Measurements from ENCODE around the gene RPLP1.

RPLP1 gene

DNA sequence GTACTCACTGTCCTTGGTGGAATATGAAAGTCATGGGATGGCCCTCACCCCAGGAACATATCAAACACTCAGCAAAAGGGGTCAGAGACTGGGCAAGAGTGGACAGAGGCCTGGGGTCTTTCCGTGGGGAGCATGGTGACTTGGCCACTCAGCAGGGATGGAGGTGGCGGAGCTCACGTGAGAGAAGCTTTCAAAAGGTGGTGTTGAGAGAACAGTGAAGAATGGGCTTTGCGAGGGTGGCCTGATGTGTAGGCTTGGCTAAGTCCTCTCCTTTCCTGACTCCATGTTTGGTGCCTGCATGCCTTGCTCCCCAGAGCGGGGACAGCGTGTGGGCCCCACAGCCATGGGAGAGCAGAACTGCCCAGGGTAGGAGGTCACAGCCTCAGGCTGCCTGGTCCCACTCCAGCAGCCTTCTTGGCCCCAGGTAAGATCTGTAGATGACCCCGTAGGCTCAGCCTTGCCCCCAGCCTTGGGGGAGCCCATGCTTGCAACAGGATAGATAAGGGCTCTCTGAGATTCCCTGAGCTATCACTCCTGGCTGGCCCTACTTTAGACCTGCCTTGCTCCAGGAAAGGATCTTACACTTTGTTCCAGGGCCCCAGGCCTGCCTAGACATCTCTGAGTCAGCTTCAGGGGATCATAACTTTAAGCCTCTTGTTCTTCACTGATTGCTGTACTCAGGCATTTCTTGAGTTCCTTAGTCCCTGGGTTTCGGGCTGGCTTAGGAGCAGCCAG lies 17.0 kb downstream of the RPLP1 start:
- peak; percentile 46 for DNase-seq (ENCODE audit: low read depth)

DNA sequence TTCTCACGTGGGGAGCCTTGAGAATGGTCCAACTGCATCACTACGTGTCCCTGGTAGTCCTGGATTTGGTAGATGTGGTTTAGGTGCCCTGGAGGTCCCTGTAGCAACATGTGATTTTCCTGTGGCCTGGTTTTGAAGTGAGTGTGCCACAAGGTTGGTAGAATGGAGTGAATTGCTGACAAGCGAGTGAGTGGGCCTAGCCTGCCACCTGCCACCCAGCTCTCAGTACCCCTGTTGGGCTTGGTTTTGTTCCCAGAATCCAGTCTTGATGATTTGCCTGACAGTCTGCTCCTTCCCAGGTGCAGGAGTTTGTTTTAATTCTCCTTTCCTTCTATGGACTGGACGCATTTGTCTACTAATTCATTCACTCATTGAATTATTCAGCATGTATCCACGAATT lies 19.4 kb downstream of the RPLP1 start:
- no peak for DNase-seq (ENCODE audit: low read depth)

DNA sequence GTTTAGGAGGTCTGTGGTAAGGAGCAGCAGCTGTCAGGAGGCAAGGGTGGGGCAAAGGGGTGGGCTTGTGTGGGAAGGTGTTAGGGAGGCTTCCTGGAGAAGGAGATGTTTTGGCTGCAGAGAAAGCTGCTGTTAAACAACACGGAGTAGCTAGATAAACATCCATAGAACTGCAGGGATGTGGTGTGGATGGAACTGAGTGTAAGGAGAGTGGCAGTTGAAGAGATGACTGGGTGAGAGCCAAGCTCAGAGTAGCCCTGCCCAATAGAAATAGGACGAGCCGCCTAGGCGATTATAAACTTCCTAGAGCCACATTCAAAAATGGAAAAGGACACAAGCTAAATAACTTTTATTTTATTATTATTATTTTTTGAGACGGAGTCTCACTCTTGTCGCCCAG lies 19.9 kb downstream of the RPLP1 start:
- DNase-seq (ENCODE audit: low read depth), result no peak

DNA sequence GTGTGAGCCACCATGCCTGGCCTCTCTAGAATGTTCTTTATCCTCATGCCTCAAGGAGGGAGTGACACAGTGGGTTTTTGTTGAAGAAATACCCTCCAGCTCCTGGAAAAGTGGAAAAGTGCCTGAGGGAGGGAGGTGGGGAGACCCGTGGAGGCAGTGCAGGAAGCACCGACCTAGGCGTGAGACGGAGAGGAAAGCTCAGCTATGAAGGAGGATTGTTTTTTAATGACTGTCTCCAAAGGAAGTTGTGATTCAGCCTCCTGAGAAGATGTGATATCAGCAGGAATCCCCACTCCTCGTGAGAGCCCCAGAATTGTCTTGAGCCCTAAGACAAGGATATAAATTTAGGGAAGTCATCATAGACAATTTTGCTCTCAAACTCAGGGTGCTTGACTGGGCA lies 21.7 kb downstream of the RPLP1 start:
- peak; percentile 84 for DNase-seq (ENCODE audit: low read depth)

DNA sequence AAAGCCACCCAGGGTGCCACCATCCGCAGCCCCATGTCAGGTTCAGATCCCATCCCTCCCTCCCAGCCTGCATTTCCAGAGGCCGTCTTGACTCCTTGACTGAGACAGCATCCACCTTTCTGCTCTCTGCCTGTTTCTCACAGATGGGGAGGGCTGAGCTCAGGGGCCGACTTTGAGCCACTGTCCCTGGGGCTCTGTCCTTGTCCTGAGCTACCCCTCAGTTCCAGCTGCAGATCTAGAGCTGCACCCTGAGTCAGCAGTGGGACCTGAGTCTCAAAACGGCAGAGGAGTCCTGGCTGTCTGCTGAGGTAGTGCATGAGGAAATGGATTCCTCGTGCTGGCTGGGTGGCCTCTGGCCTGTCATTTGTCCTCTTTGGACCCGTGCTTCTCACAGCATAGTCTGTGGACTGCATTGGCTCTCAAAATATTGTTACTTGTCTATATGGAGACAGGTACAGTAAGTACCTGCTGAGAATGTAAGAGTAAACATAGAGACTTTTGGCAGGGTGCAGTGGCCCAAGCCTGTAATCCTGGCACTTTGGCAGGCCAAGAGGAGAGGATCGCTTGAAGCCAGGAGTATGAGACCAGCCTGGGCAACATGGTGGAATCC lies 22.3 kb downstream of the RPLP1 start:
- DNase-seq (ENCODE audit: low read depth), result peak; percentile 40

DNA sequence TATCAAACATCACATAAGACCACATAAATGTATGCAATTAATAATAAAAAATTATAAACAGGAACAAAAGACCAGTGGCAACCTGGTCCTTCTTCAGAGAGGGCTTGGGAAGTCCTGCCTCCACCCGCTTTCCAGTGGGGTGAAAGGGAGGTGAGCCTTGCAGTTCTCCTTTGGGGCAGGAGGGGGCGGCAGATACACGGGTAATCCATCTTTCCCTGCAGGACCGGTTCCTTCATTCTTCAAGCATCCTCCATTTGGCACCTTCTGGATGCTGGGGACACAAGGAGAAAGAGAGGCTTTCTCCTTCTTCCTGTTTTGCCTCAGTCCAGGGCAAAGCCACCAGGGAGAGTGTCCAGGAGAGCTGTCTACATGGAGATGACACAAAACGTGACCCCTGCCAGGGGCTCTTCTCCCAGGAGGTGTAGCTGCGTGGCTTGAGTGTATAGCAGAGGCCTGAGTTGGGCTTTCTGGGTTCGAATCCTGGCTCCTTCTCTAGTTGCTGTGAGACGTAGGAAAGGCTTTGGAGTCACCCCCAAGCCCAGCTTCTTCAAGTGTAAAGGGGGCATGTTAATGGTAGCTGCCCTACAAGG lies 23.2 kb downstream of the RPLP1 start:
- peak; percentile 79 for DNase-seq (ENCODE audit: low read depth)

DNA sequence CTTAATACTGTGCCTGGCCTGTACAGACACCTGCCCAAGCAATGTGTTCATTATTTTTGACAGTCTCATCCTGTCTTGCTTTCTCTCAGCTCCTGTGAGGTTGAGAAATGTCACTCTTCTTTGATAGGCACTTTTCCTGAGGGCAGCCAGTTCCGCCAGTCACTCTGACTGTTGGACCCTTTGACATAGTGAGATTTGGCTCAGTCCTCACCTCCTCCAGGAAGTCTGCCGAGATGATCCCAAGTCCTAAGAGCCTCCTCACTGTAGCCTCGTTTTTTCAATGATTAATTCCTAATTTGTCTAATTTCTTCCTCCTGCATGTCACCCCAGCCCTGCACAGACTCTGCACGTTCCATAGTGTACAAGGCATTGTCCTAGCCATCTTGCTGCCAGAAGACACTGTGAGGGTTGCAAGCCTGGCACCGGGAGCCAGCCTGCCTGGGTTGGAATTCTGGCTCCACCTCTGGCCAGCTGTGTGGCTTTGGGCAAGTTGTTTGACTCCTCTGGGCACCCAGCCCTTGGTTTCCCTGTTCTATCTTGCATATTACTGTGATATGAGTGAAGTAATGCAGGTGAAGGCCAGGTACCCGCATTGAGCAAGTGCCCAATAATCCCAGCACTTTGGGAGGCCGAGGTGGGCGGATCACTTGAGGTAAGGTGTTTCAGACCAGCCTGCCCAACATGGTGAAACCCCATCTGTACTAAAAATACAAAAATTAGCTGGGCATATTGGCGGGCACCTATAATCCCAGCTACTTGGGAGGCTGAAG lies 24.3 kb downstream of the RPLP1 start:
- DNase-seq (ENCODE audit: low read depth), result no peak

DNA sequence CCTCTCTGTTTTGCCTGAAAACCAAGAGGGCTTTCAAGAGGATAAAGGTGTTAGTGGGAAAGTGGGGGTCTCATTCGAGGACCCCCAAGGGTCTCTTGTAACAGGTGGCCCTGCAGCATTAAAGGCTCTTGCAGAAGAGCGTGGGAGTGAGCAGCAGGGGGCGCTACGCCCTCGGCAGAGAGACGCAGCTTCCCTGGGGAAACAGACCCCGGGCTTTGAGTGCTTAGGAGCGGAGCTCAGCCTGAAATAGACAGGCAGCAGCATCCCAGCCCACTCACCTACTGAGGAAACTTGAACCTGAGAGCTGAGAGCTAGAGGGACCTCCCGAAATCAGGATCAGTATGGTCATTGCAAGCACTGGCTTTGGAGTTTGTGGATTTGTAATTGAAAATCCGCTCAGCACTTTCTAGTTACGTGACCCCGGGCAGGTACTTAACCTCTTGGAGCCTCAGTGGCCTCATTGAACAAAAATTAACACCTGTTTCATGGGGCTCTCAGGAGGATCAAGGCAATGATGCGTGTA lies 25.7 kb downstream of the RPLP1 start:
- DNase-seq (ENCODE audit: low read depth), result peak; percentile 39

DNA sequence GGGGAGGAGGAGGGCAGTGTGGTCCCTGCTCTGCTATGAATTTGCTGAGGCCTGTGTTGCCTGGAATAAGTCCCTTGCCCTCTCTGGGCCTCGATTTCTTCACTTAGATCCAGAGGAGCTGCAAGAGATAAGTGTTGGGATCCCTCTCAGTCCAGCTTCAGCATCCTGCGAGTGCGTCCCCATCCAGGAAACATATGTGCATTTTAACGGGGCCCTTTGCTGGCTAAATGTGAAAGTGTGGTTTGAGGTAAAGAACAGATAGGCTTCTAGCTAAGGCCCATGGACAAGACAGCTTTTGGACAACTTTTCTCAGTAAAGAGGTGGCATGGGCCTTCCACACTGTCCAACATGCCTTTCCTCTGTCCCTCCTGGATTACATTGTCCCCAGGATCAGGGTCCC lies 26.5 kb downstream of the RPLP1 start:
- DNase-seq (ENCODE audit: low read depth), result no peak

DNA sequence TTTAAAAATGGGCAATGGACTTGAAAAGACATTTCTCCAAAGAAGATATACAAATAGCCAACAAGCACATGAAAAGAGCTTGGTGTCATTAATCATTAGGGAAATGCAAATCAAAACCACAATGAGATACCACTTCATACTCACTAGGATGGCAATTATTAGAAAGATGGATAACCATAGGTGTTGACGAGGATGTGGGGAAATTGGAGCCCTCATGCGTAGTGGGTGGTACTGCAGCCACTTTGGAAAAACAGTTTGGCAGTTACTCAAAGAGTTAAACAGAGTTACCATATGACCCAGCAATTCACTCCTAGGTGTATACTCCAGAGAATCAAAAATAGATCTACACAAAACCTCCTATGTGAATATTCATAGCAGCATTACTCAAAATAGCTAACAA lies 27.4 kb downstream of the RPLP1 start:
- no peak for DNase-seq (ENCODE audit: low read depth)

DNA sequence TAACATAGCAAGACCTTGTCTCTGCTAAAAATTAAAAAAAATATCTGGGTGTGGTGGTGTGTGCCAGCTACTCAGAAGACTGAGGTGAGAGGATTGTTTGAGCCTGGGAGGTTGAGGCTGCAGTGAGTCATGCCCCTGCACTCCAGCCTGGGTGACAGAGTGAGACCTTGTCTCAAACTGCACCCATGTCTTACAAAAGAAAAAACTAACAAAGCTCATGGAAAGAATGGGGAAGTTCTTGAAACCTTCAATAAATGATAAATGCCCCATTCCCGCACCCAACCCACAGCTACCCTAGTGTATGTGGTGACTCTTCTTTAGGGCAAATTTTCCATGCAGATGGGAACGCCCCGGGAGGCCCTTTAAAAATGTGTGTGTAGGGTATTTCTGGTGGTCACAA lies 28.3 kb downstream of the RPLP1 start:
- DNase-seq (ENCODE audit: low read depth), result no peak

DNA sequence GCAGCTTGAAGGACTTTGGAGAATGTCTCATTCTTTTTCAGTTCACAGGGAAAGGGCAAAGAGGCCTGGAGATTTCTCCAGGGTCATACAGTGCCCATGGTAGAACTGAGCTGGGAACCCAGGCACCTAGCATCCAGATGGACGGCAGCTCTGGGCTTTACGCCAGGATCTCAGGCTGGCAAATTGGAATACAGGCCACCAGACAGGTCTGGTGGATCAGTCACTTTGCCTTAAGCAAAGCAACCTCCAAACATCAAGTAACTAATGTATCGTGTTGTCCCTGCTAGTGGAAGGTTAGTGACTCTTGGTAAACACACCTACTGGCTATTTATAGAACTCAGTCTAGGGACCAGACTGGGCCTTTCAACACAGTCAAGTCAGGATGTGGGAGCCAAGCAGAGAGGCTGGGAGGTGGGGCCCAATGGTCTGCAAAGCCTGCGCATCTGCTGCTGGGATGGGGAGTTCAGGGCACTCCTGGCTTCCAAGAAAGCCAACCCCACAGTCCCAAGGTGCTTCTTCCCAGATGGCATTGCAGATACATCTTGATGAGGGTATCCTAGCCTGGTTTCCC lies 30.2 kb downstream of the RPLP1 start:
- no peak for DNase-seq (ENCODE audit: low read depth)

DNA sequence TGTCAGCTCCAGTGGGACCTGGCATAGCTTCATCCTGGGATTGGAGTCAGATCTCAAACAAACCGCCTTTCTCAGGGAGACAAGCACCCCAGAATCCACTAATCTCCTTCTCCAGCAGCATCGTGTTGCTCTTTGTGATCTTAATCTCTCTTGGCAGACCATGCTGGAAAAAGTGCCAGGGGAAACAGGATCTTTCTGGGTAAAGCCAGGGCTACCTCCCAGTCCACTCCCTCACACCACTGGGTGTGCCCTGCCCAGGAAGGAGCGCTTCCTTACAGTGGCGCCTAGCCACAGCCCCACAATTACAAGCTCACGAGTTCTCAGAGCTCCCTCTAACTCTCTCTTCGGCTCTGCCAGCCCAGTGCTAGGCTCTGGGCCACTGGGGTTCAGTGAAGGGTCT lies 32.2 kb downstream of the RPLP1 start:
- DNase-seq (ENCODE audit: low read depth), result no peak

DNA sequence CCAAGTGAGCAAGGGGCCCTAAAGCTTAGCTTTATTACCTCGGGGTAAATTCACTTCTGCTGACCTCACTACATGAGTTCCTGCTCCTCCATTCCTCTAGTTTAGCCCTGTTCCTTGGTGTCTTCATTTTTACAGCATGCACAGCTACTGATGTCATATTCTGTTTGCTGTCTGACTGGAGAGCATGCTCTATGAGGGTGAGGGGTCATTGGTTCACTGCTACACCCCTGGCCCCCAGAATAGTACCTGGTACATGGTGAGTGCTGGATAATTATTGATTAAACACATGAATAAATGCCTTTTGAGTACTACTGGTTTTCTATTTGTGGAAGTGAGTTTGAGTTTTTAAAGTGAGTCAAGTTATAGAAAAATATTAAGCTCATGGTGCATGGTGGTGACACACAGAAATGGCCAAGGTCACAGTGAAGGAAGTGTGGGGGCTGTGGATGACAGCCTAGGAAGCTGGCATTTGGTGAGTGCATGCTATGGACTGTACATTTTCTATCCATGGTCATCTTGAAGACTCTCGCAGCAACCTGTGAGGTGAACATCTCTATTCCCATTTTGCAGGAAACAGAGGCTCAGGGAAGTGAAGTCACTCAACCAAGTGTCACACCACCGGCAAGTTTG lies 34.0 kb downstream of the RPLP1 start:
- DNase-seq (ENCODE audit: low read depth), result peak; percentile 8

DNA sequence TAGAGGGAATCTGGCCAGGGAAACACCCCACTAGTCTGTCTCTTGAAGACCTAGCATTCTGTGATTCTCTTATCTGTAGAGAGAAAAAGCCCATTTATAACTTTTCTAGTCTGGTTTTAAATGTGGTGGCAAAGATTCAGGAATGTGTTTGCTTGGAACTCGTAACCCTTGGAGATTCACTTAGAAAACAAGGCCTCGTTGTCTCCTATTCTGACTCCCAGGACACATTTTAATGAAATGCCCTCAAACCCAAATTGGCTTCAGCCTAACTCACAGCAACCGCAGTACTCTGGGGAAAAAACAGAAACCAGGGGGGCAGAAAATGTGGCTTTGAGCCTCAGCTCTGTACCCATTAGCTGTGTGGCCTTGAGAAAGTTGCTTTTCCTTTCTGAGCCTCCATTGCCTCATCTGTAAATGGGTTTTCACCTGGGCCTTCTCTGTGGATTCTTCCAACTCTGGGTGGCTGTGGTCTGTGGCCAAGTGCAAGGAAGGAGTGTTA lies 36.5 kb downstream of the RPLP1 start:
- DNase-seq (ENCODE audit: low read depth), result peak; percentile 33

DNA sequence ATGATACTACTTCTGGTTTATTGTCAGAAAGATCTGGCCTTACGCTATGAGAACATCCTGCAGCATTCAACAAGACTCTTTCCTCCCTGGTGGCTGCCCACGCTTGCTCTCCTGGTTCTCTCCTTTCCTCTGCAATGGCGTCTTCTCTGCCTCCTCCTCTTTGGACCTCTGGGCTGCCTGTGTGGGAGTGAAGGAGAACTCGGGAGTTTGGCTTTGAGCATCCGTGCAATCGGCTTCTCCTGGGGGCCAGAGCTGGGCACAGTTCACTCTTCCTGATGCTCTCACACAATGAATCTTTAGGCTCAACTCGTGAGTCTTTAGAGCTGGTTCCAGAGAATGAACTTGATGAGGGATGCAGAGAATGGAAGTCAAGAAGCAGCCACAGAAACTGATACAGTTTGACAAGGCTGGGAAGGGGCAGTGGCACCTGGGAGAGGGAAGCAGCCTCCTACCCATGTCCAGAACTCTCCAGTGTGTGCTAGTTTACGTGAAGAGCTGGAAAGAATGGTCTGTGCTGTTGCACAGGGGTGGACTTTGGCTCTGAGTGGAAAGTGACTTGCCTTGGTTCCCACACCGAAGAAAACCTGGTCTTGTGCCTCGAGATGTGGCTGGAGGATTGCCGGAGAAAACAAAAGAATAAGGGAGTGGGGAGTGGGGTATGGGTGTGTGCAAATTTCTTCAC lies 37.9 kb downstream of the RPLP1 start:
- DNase-seq (ENCODE audit: low read depth), result no peak

DNA sequence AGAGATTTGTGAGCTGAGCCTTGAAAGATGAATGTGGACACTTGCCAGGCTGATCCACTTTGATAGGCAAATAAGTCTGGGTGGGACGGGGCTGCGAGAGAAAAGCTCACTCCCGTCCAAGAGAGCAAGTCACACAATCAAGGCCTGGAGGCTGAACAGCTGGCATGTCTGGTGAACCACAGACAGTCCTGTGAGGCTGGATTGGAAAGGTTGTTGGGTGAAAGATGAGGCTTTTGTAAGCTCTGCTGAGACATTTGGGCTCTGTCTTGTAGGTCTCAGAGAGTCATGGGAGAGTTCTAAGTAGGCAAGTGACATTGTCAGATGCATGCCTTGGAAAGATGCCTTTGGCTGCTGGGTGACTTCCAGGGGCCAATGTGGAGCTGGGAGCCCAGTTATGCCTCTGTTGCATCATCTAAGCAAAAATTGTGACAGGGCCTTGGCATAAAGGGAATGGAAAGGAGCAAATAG lies 38.5 kb downstream of the RPLP1 start:
- DNase-seq (ENCODE audit: low read depth), result no peak

DNA sequence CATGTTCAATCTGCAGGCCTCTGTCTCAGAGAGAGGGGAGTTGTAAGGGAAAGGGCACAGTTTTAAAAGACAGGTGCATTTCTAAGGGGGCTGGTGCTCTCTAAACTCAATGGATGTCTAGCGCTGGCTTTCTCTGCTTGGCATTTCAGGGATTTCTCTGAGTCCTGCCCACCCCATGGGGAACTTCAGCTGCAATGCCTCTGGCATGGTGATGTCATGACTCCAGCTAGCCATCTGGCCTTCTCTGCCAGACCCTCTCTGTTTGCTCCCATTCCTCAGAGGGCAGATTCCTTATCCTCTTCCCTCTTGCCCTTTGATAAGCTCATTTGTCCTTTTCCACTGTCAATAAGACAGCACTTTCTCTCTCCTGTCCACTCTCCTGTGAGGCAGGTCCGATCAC lies 40.8 kb downstream of the RPLP1 start:
- DNase-seq (ENCODE audit: low read depth), result no peak

DNA sequence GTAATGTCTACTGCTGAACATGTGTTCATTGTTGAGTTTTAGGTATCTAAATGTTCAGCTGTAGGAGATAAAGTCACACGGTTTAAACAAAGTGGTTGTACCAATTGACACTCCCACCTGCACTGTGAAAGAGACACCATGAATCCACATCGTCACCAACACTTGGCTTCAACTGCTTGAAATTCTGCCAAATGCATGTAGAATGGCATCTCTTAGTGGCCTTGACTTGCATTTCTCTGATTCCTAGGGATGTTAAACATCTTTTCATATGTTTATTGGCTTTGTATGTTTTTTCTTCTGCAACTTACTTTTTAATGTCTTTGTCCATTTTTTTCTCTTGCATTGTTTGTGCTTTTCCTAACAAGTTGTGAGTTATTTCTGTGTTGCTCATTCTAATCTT lies 43.4 kb downstream of the RPLP1 start:
- no peak for DNase-seq (ENCODE audit: low read depth)

DNA sequence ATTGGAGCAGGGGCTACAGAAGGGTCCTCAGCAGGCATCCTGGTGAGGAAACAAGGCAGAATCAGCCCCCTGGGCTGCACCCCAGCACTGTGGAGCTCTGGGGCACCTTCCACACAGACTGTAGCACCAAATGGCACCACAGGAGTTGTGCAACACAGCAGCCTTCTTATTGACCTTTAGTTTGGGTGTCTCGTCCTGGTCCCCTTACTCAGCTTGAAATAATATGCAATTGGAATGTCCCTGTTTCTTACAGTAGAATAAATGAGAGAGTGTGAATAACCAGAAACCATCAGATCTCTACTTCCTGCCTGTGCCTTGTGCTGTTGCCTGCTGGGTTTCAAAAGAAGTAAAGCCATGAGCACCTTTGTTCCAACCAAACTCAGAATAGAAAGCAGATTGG lies 44.5 kb downstream of the RPLP1 start:
- no peak for DNase-seq (ENCODE audit: low read depth)

DNA sequence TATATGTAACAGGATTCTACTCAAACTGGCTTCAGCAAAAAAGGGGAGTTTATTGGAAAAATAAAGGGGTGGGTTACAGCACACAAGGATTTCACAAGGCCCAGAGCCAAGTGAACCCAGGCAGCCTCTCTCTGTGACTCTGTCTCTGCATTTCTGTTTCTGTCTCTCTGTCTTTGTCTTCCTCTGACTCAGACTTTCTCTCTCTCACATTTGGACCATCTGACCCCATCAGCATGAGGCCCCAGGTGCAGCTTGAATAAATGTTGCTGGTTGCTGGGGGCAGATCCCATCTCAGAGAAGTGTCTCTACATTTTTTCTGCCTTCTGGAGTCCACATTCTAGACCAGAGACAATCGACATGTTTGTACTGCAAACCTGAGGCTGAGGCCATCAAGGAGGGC lies 45.0 kb downstream of the RPLP1 start:
- DNase-seq (ENCODE audit: low read depth), result no peak

Measured in EH (cell line).